GM18873 (cell line): ENCODE measurements around the gene SPDYC.
"Not testable (repeated sequence)": the region's sequence is repeated elsewhere in the genome, so short reads cannot be mapped to it uniquely, and the experiment has no call there.

Experiments
- ATAC-seq: cut with Tn5 transposase; IDR thresholded peaks from one replicate; pipeline ENCODE4 v1.9.1; 2021; ENCODE audit warnings: mild to moderate bottlenecking, moderate library complexity, moderate number of reproducible peaks; ENCODE audit not compliant: unreplicated experiment, low FRiP score

Gene SPDYC

GRCh38 chr11:65165410-65166317, 4.4 kb upstream of the SPDYC start:
- no peak for ATAC-seq

GRCh38 chr11:65166893-65167292, 3.1 kb upstream of the SPDYC start:
- no peak for ATAC-seq

- no peak for ATAC-seq
Observed at GRCh38 chr11:65167656-65168055, 2.4 kb upstream of the SPDYC start.

- ATAC-seq: no peak
Observed at GRCh38 chr11:65169164-65169641, 830 bp upstream of the SPDYC start.

GRCh38 chr11:65172600-65172999, 2.6 kb downstream of the SPDYC start:
- ATAC-seq: no peak

GRCh38 chr11:65174571-65175010, 4.6 kb downstream of the SPDYC start:
- not testable (repeated sequence) for ATAC-seq

- no peak for ATAC-seq
Observed at GRCh38 chr11:65180877-65181568, 11.0 kb downstream of the SPDYC start.

GRCh38 chr11:65181569-65182257, 11.7 kb downstream of the SPDYC start, which contains the start of gene CAPN1:
Gene CAPN1, plus strand, starts transcription at chr11:65181928. Its CDS starts 774 bp downstream, at chr11:65182702.
- no peak for ATAC-seq

GRCh38 chr11:65182258-65183170, 12.5 kb downstream of the SPDYC start:
- ATAC-seq: no peak

- ATAC-seq: no peak
Observed at GRCh38 chr11:65183201-65183891, 13.3 kb downstream of the SPDYC start.

GRCh38 chr11:65184146-65184545, 14.1 kb downstream of the SPDYC start:
- ATAC-seq: no peak

GRCh38 chr11:65185171-65185570, 15.1 kb downstream of the SPDYC start:
- ATAC-seq: no peak

- ATAC-seq: no peak
Observed at GRCh38 chr11:65185869-65186341, 15.9 kb downstream of the SPDYC start.

- ATAC-seq: no peak
Observed at GRCh38 chr11:65186701-65187100, 16.7 kb downstream of the SPDYC start.

- ATAC-seq: no peak
Observed at GRCh38 chr11:65187146-65187675, 17.2 kb downstream of the SPDYC start.

- no peak for ATAC-seq
Observed at GRCh38 chr11:65187971-65188461, 18.0 kb downstream of the SPDYC start.

GRCh38 chr11:65188486-65188885, 18.5 kb downstream of the SPDYC start:
- no peak for ATAC-seq

- no peak for ATAC-seq
Observed at GRCh38 chr11:65189191-65189590, 19.2 kb downstream of the SPDYC start.

- ATAC-seq: no peak
Observed at GRCh38 chr11:65194564-65194963, 24.5 kb downstream of the SPDYC start.
